ENCODE results near the gene RHCE. TPM values are rescaled to one million over a fixed set of nuclear protein-coding genes. Genes with fewer than 3 reads are reported as not detected.
"Not testable (repeated sequence)": the region's sequence is repeated elsewhere in the genome, so short reads cannot be mapped to it uniquely, and the experiment has no call there.

The RHCE gene
- total RNA-seq, 1 experiment from 2014 or later = 3.1 TPM

- Histone ChIP-seq H3K4me2 (ENCODE audit: low read depth, low read length, poor library complexity, severe bottlenecking) (no peak overlapping the region), H3K79me2 (ENCODE audit: low read length) (peaks cover 80% of the 10 kb centered on the region)
These were observed 38.1 kb upstream of the RHCE start for GRCh38 chr1:25458541-25459298.

GRCh38 chr1:25456502-25456901 lies 35.9 kb upstream of the RHCE start:
- Histone ChIP-seq H3K36me3 (ENCODE audit: insufficient read depth, low read length) (peaks cover 48% of the 10 kb centered on the region), H3K9me3 (ENCODE audit: low read length) (no peaks in the 10 kb centered on the region), H3K27me3 (ENCODE audit: low read length) (no peaks in the 10 kb centered on the region), H3K4me1 (ENCODE audit: low read length) (peaks cover 15% of the 10 kb centered on the region), H4K20me1 (ENCODE audit: insufficient read depth, low read depth, low read length) (no peaks in the 10 kb centered on the region), H3K9me2 (replicated peaks; ENCODE audit: insufficient read depth, low read length) (no peaks in the 10 kb centered on the region), H3K4me3 (ENCODE audit: low read length) (no peak overlapping the region), H3K27ac (ENCODE audit: low read length) (no peak overlapping the region), H3K4me2 (ENCODE audit: low read depth, low read length, poor library complexity, severe bottlenecking) (no peak overlapping the region), H3K9ac (ENCODE audit: low read length) (no peak overlapping the region), H3K79me2 (ENCODE audit: low read length) (peaks cover 67% of the 10 kb centered on the region), H2AFZ (ENCODE audit: low read length) (no peak overlapping the region)
- no peak for DNase-seq

More at GRCh38 chr1:25458541-25459298, 38.1 kb upstream of the RHCE start:
- H3K4me3 ChIP-seq (ENCODE audit: low read length) = no peak overlapping the region
- no peak for DNase-seq
- H3K27me3 ChIP-seq (ENCODE audit: low read length) = no peaks in the 10 kb centered on the region
- H4K20me1 ChIP-seq (ENCODE audit: insufficient read depth, low read depth, low read length) = no peaks in the 10 kb centered on the region
- H2AFZ ChIP-seq (ENCODE audit: low read length) = no peak overlapping the region
- H3K9ac ChIP-seq (ENCODE audit: low read length) = no peak overlapping the region
- H3K9me2 ChIP-seq (replicated peaks; ENCODE audit: insufficient read depth, low read length) = no peaks in the 10 kb centered on the region
- H3K27ac ChIP-seq (ENCODE audit: low read length) = no peak overlapping the region
- no peaks in the 10 kb centered on the region for H3K9me3 ChIP-seq (ENCODE audit: low read length)
- peaks cover 12% of the 10 kb centered on the region; the same call in 1 of the 2 replicates for H3K4me1 ChIP-seq (ENCODE audit: low read length)
- H3K36me3 ChIP-seq (ENCODE audit: insufficient read depth, low read length) = peaks cover 56% of the 10 kb centered on the region

GRCh38 chr1:25451908-25452307 lies 31.3 kb upstream of the RHCE start:
- H3K79me2 ChIP-seq (ENCODE audit: low read length) = peaks cover 68% of the 10 kb centered on the region
- DNase-seq = peak; percentile 70
- H3K9me3 ChIP-seq (ENCODE audit: low read length) = no peaks in the 10 kb centered on the region
- peaks cover 42% of the 10 kb centered on the region; the same call in 1 of the 2 replicates for H3K36me3 ChIP-seq (ENCODE audit: insufficient read depth, low read length)
- H2AFZ ChIP-seq (ENCODE audit: low read length) = no peak overlapping the region
- H3K4me2 ChIP-seq (ENCODE audit: low read depth, low read length, poor library complexity, severe bottlenecking) = peak overlapping the region; percentile 28
- 0 out of 2 replicates have a peak overlapping the region, but pooled peaks have one; percentile 10 for H3K9ac ChIP-seq (ENCODE audit: low read length)
- peak overlapping the region; percentile 80 for H3K27ac ChIP-seq (ENCODE audit: low read length)
- peaks cover 51% of the 10 kb centered on the region for H3K4me1 ChIP-seq (ENCODE audit: low read length)
- H3K4me3 ChIP-seq (ENCODE audit: low read length) = no peak overlapping the region
- no peaks in the 10 kb centered on the region for H3K9me2 ChIP-seq (replicated peaks; ENCODE audit: insufficient read depth, low read length)
- H3K27me3 ChIP-seq (ENCODE audit: low read length) = no peaks in the 10 kb centered on the region
- H4K20me1 ChIP-seq (ENCODE audit: insufficient read depth, low read depth, low read length) = no peaks in the 10 kb centered on the region

GRCh38 chr1:25450891-25451290 lies 30.3 kb upstream of the RHCE start:
- Histone ChIP-seq H3K36me3 (ENCODE audit: insufficient read depth, low read length) (peaks cover 42% of the 10 kb centered on the region; the same call in 1 of the 2 replicates), H3K4me3 (ENCODE audit: low read length) (no peak overlapping the region), H2AFZ (ENCODE audit: low read length) (no peak overlapping the region), H3K9ac (ENCODE audit: low read length) (no peak overlapping the region), H3K27ac (ENCODE audit: low read length) (peak overlapping the region; percentile 80), H3K9me3 (ENCODE audit: low read length) (no peaks in the 10 kb centered on the region), H3K27me3 (ENCODE audit: low read length) (no peaks in the 10 kb centered on the region), H4K20me1 (ENCODE audit: insufficient read depth, low read depth, low read length) (no peaks in the 10 kb centered on the region), H3K9me2 (replicated peaks; ENCODE audit: insufficient read depth, low read length) (no peaks in the 10 kb centered on the region), H3K4me1 (ENCODE audit: low read length) (peaks cover 62% of the 10 kb centered on the region), H3K4me2 (ENCODE audit: low read depth, low read length, poor library complexity, severe bottlenecking) (peak overlapping the region; percentile 28), H3K79me2 (ENCODE audit: low read length) (peaks cover 73% of the 10 kb centered on the region)
- DNase-seq = no peak

- H4K20me1 ChIP-seq (ENCODE audit: insufficient read depth, low read depth, low read length) = no peaks in the 10 kb centered on the region
- H3K4me2 ChIP-seq (ENCODE audit: low read depth, low read length, poor library complexity, severe bottlenecking) = peak overlapping the region; percentile 56
- no peak overlapping the region for H3K9ac ChIP-seq (ENCODE audit: low read length)
- H3K27ac ChIP-seq (ENCODE audit: low read length) = peak overlapping the region; percentile 79
- H2AFZ ChIP-seq (ENCODE audit: low read length) = no peak overlapping the region
- no peaks in the 10 kb centered on the region for H3K27me3 ChIP-seq (ENCODE audit: low read length)
- H3K4me3 ChIP-seq (ENCODE audit: low read length) = no peak overlapping the region
- H3K9me2 ChIP-seq (replicated peaks; ENCODE audit: insufficient read depth, low read length) = no peaks in the 10 kb centered on the region
- peaks cover 25% of the 10 kb centered on the region; the same call in 1 of the 2 replicates for H3K36me3 ChIP-seq (ENCODE audit: insufficient read depth, low read length)
- H3K9me3 ChIP-seq (ENCODE audit: low read length) = no peaks in the 10 kb centered on the region
- peaks cover 90% of the 10 kb centered on the region for H3K79me2 ChIP-seq (ENCODE audit: low read length)
- peaks cover 81% of the 10 kb centered on the region for H3K4me1 ChIP-seq (ENCODE audit: low read length)
- DNase-seq = no peak
These were observed 26.9 kb upstream of the RHCE start for GRCh38 chr1:25447547-25447946.

- Histone ChIP-seq H4K20me1 (ENCODE audit: insufficient read depth, low read depth, low read length) (no peaks in the 10 kb centered on the region), H3K9me3 (ENCODE audit: low read length) (no peaks in the 10 kb centered on the region), H3K27ac (ENCODE audit: low read length) (peak overlapping the region; percentile 79), H3K36me3 (ENCODE audit: insufficient read depth, low read length) (peaks cover 25% of the 10 kb centered on the region; the same call in 1 of the 2 replicates), H3K27me3 (ENCODE audit: low read length) (no peaks in the 10 kb centered on the region), H3K4me2 (ENCODE audit: low read depth, low read length, poor library complexity, severe bottlenecking) (peak overlapping the region; percentile 56), H3K4me3 (ENCODE audit: low read length) (peak overlapping the region; percentile 17), H2AFZ (ENCODE audit: low read length) (no peak overlapping the region), H3K79me2 (ENCODE audit: low read length) (peaks cover 96% of the 10 kb centered on the region), H3K9me2 (replicated peaks; ENCODE audit: insufficient read depth, low read length) (no peaks in the 10 kb centered on the region), H3K9ac (ENCODE audit: low read length) (peak overlapping the region; percentile 46), H3K4me1 (ENCODE audit: low read length) (peaks cover 77% of the 10 kb centered on the region)
- DNase-seq = no peak
These were observed 25.4 kb upstream of the RHCE start for GRCh38 chr1:25445993-25446538.

GRCh38 chr1:25444604-25445003 lies 24.0 kb upstream of the RHCE start:
- not testable (repeated sequence) for H3K9ac ChIP-seq (ENCODE audit: low read length); H4K20me1 ChIP-seq (ENCODE audit: insufficient read depth, low read depth, low read length); H3K9me2 ChIP-seq (replicated peaks; ENCODE audit: insufficient read depth, low read length); H2AFZ ChIP-seq (ENCODE audit: low read length); H3K27ac ChIP-seq (ENCODE audit: low read length); H3K4me3 ChIP-seq (ENCODE audit: low read length); H3K9me3 ChIP-seq (ENCODE audit: low read length); DNase-seq; H3K27me3 ChIP-seq (ENCODE audit: low read length)
- Histone ChIP-seq H3K4me1 (ENCODE audit: low read length) (peaks cover 66% of the 10 kb centered on the region), H3K36me3 (ENCODE audit: insufficient read depth, low read length) (peaks cover 21% of the 10 kb centered on the region; the same call in 1 of the 2 replicates), H3K79me2 (ENCODE audit: low read length) (peaks cover 97% of the 10 kb centered on the region), H3K4me2 (ENCODE audit: low read depth, low read length, poor library complexity, severe bottlenecking) (peak overlapping the region; percentile 56)

- no peak overlapping the region for H3K4me2 ChIP-seq (ENCODE audit: low read depth, low read length, poor library complexity, severe bottlenecking)
- H3K4me1 ChIP-seq (ENCODE audit: low read length) = peaks cover 55% of the 10 kb centered on the region
- H3K79me2 ChIP-seq (ENCODE audit: low read length) = peaks cover 97% of the 10 kb centered on the region
- H3K27ac ChIP-seq (ENCODE audit: low read length) = peak overlapping the region; percentile 47
- H4K20me1 ChIP-seq (ENCODE audit: insufficient read depth, low read depth, low read length) = no peaks in the 10 kb centered on the region
- no peaks in the 10 kb centered on the region for H3K27me3 ChIP-seq (ENCODE audit: low read length)
- H3K36me3 ChIP-seq (ENCODE audit: insufficient read depth, low read length) = peaks cover 13% of the 10 kb centered on the region; the same call in 1 of the 2 replicates
- DNase-seq = no peak
- no peak overlapping the region for H2AFZ ChIP-seq (ENCODE audit: low read length)
- H3K9me3 ChIP-seq (ENCODE audit: low read length) = no peaks in the 10 kb centered on the region
- no peak overlapping the region for H3K4me3 ChIP-seq (ENCODE audit: low read length)
- H3K9me2 ChIP-seq (replicated peaks; ENCODE audit: insufficient read depth, low read length) = no peaks in the 10 kb centered on the region
- H3K9ac ChIP-seq (ENCODE audit: low read length) = no peak overlapping the region
These were observed 22.5 kb upstream of the RHCE start for GRCh38 chr1:25443030-25443699.
